A549 (cell line): ENCODE data around the gene PDLIM5.

Experiments used
- RAD21 ChIP-seq, 2 experiments: fragments of >200 bp in 1 of 2; sonication (Bioruptor Twin) in 1 of 2; formaldehyde crosslinking in 1 of 2; IDR thresholded peaks in 1 of 2; conservative IDR thresholded peaks in 1 of 2; 2 replicates in 1 of 2; 3 replicates in 1 of 2; pipeline ENCODE4 v1.6.1; 2012 to 2018; ENCODE audit warnings: inconsistent platforms in 1 of 2
- TF ChIP-seq, protein P1 (sequence below): IDR thresholded peaks from 2 replicates; pipeline ENCODE4 v1.6.1; 2012
- TF ChIP-seq, protein P2 (sequence below): fragments of >200 bp; sonication (Bioruptor Twin); formaldehyde crosslinking; IDR thresholded peaks from 3 replicates; pipeline ENCODE4 v1.5.1; 2016
- TF ChIP-seq, protein P3 (sequence below): fragments of 250-450 bp; sonication (Bioruptor Pico); IDR thresholded peaks from 2 replicates; pipeline ENCODE4 v1.5.0; 2020; ENCODE audit warnings: low read depth, mild to moderate bottlenecking, moderate library complexity

DNA sequence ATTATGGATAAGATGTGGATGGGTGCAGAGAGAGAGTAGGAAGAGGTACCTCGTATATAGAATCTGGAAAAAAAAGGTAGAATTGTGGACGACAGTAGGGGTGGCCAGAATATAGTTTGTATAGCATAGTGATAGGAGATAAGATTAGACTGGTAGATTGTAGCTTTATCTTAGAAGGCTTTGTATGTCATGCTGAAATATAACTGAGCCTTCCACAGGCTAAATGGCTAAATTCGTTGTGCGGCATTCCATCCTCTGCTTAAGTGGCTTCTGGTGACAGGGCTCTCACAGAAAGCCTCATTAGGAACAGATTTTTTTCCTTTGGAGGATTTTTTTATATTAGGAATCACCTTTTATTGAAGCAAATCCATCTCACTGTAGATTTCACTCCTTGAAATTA lies 163.7 kb downstream of the PDLIM5 start:
- no peak for TF ChIP-seq RAD21 (conservative IDR thresholded peaks at IDR 0.05 in 1 of 2, IDR thresholded peaks at IDR 0.05 in 1 of 2)
- TF ChIP-seq, protein P1, sequence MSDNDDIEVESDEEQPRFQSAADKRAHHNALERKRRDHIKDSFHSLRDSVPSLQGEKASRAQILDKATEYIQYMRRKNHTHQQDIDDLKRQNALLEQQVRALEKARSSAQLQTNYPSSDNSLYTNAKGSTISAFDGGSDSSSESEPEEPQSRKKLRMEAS: no peak
- TF ChIP-seq, protein P2, sequence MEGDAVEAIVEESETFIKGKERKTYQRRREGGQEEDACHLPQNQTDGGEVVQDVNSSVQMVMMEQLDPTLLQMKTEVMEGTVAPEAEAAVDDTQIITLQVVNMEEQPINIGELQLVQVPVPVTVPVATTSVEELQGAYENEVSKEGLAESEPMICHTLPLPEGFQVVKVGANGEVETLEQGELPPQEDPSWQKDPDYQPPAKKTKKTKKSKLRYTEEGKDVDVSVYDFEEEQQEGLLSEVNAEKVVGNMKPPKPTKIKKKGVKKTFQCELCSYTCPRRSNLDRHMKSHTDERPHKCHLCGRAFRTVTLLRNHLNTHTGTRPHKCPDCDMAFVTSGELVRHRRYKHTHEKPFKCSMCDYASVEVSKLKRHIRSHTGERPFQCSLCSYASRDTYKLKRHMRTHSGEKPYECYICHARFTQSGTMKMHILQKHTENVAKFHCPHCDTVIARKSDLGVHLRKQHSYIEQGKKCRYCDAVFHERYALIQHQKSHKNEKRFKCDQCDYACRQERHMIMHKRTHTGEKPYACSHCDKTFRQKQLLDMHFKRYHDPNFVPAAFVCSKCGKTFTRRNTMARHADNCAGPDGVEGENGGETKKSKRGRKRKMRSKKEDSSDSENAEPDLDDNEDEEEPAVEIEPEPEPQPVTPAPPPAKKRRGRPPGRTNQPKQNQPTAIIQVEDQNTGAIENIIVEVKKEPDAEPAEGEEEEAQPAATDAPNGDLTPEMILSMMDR: no peak
- TF ChIP-seq, protein P3, sequence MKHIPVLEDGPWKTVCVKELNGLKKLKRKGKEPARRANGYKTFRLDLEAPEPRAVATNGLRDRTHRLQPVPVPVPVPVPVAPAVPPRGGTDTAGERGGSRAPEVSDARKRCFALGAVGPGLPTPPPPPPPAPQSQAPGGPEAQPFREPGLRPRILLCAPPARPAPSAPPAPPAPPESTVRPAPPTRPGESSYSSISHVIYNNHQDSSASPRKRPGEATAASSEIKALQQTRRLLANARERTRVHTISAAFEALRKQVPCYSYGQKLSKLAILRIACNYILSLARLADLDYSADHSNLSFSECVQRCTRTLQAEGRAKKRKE: no peak
